ENCODE results near the gene ARHGEF37.

- no peak for TF ChIP-seq CTCF (IDR thresholded peaks at IDR 0.05)
- no peak for TF ChIP-seq ZFX (IDR thresholded peaks at IDR 0.05; ENCODE audit: borderline replicate concordance)
Observed at GRCh38 chr5:149627070-149627469, 45.8 kb downstream of the ARHGEF37 start.
